Dendritic cell treated with granulocyte-macrophage colony-stimulating factor and Interleukin-4, amounts not matched to agents 40 ng/mL and 50 ng/mL, for 4 days (primary cell): ENCODE data around the gene SUCLG2.
"Not testable (repeated sequence)": the region's sequence is repeated elsewhere in the genome, so short reads cannot be mapped to it uniquely, and the experiment has no call there.

Experiments used
- H3K27ac Mint-ChIP-seq: one replicate; pipeline ENCODE4 v1.8.0; 2022; ENCODE audit warnings: mild to moderate bottlenecking, mixed read lengths
- H3K27me3 Mint-ChIP-seq: one replicate; pipeline ENCODE4 v1.8.0; 2022; ENCODE audit warnings: mild to moderate bottlenecking, mixed read lengths
- H3K36me3 Mint-ChIP-seq: one replicate; pipeline ENCODE4 v1.8.0; 2022; ENCODE audit warnings: low read depth, mixed read lengths
- H3K4me1 Mint-ChIP-seq: one replicate; pipeline ENCODE4 v1.8.0; 2022; ENCODE audit warnings: low read depth, mixed read lengths
- H3K4me3 Mint-ChIP-seq: one replicate; pipeline ENCODE4 v1.8.0; 2022; ENCODE audit warnings: mild to moderate bottlenecking, moderate library complexity, mixed read lengths
- H3K9me3 Mint-ChIP-seq: one replicate; pipeline ENCODE4 v1.8.0; 2022; ENCODE audit warnings: mixed read lengths
- intact Hi-C: fragments of 100-400 bp; cut with micrococcal nuclease; formaldehyde crosslinking; loops from one replicate; pipeline ENCODE4 v1.15.0; 2022

The SUCLG2 gene

GRCh38 chr3:67558426-67558825 is 96.0 kb downstream of the SUCLG2 start:
- Mint-ChIP-seq H3K27ac (no peak overlapping the region), H3K36me3 (peaks cover 26% of the 10 kb centered on the region), H3K4me1 (peaks cover 6% of the 10 kb centered on the region), H3K27me3 (no peaks in the 10 kb centered on the region), H3K4me3 (no peak overlapping the region), H3K9me3 (no peaks in the 10 kb centered on the region)
- intact Hi-C loops: no loop called here

- H3K27me3 Mint-ChIP-seq: no peaks in the 10 kb centered on the region
- peaks cover 26% of the 10 kb centered on the region for H3K36me3 Mint-ChIP-seq
- no peak overlapping the region for H3K4me3 Mint-ChIP-seq
- intact Hi-C loops: no loop called here
- peaks cover 6% of the 10 kb centered on the region for H3K4me1 Mint-ChIP-seq
- H3K9me3 Mint-ChIP-seq: no peaks in the 10 kb centered on the region
- H3K27ac Mint-ChIP-seq: no peak overlapping the region
These were observed 96.5 kb downstream of the SUCLG2 start for GRCh38 chr3:67557848-67558355.

GRCh38 chr3:67551361-67552016 is 102.9 kb downstream of the SUCLG2 start:
- intact Hi-C loops: no loop called here
- H3K36me3 Mint-ChIP-seq: peaks cover 24% of the 10 kb centered on the region
- no peak overlapping the region for H3K27ac Mint-ChIP-seq
- H3K27me3 Mint-ChIP-seq: no peaks in the 10 kb centered on the region
- H3K9me3 Mint-ChIP-seq: no peaks in the 10 kb centered on the region
- no peaks in the 10 kb centered on the region for H3K4me1 Mint-ChIP-seq
- H3K4me3 Mint-ChIP-seq: no peak overlapping the region

- intact Hi-C loops: no loop called here
- H3K27ac Mint-ChIP-seq: no peak overlapping the region
- no peaks in the 10 kb centered on the region for H3K27me3 Mint-ChIP-seq
- peaks cover 17% of the 10 kb centered on the region for H3K36me3 Mint-ChIP-seq
- no peaks in the 10 kb centered on the region for H3K9me3 Mint-ChIP-seq
- no peaks in the 10 kb centered on the region for H3K4me1 Mint-ChIP-seq
- H3K4me3 Mint-ChIP-seq: no peak overlapping the region
These were observed 103.9 kb downstream of the SUCLG2 start for GRCh38 chr3:67550541-67550940.

GRCh38 chr3:67542502-67543250 is 111.7 kb downstream of the SUCLG2 start:
- H3K27me3 Mint-ChIP-seq, intact Hi-C loops, H3K4me3 Mint-ChIP-seq, H3K36me3 Mint-ChIP-seq, H3K27ac Mint-ChIP-seq, H3K4me1 Mint-ChIP-seq: not testable (repeated sequence)
- peaks cover 48% of the 10 kb centered on the region for H3K9me3 Mint-ChIP-seq

- intact Hi-C loops: no loop called here
- no peak overlapping the region for H3K27ac Mint-ChIP-seq
- no peak overlapping the region for H3K4me3 Mint-ChIP-seq
- no peaks in the 10 kb centered on the region for H3K27me3 Mint-ChIP-seq
- H3K4me1 Mint-ChIP-seq: no peaks in the 10 kb centered on the region
- peaks cover 50% of the 10 kb centered on the region for H3K9me3 Mint-ChIP-seq
- H3K36me3 Mint-ChIP-seq: peaks cover 5% of the 10 kb centered on the region
These were observed 114.1 kb downstream of the SUCLG2 start for GRCh38 chr3:67540198-67540894.

- H3K4me3 Mint-ChIP-seq, H3K36me3 Mint-ChIP-seq, H3K27ac Mint-ChIP-seq, H3K4me1 Mint-ChIP-seq, H3K27me3 Mint-ChIP-seq, intact Hi-C loops: not testable (repeated sequence)
- peaks cover 39% of the 10 kb centered on the region for H3K9me3 Mint-ChIP-seq
These were observed 117.2 kb downstream of the SUCLG2 start for GRCh38 chr3:67537203-67537602.

- intact Hi-C loops: no loop called here
- Mint-ChIP-seq H3K27me3 (no peaks in the 10 kb centered on the region), H3K9me3 (peaks cover 21% of the 10 kb centered on the region), H3K4me1 (no peaks in the 10 kb centered on the region), H3K4me3 (no peak overlapping the region), H3K36me3 (no peaks in the 10 kb centered on the region), H3K27ac (no peak overlapping the region)
These were observed 119.4 kb downstream of the SUCLG2 start for GRCh38 chr3:67535006-67535405.

- no peak overlapping the region for H3K4me3 Mint-ChIP-seq
- H3K27ac Mint-ChIP-seq: no peak overlapping the region
- H3K27me3 Mint-ChIP-seq: no peaks in the 10 kb centered on the region
- H3K9me3 Mint-ChIP-seq: peaks cover 17% of the 10 kb centered on the region
- no peaks in the 10 kb centered on the region for H3K36me3 Mint-ChIP-seq
- intact Hi-C loops: no loop called here
- no peaks in the 10 kb centered on the region for H3K4me1 Mint-ChIP-seq
These were observed 119.8 kb downstream of the SUCLG2 start for GRCh38 chr3:67534594-67534993.

- no peak overlapping the region for H3K4me3 Mint-ChIP-seq
- H3K4me1 Mint-ChIP-seq: no peaks in the 10 kb centered on the region
- H3K27me3 Mint-ChIP-seq: no peaks in the 10 kb centered on the region
- no peaks in the 10 kb centered on the region for H3K9me3 Mint-ChIP-seq
- intact Hi-C loops: no loop called here
- no peak overlapping the region for H3K27ac Mint-ChIP-seq
- H3K36me3 Mint-ChIP-seq: peaks cover 27% of the 10 kb centered on the region
These were observed 123.0 kb downstream of the SUCLG2 start for GRCh38 chr3:67531181-67532101.

- Mint-ChIP-seq H3K9me3 (no peaks in the 10 kb centered on the region), H3K27me3 (no peaks in the 10 kb centered on the region), H3K27ac (no peak overlapping the region), H3K4me1 (no peaks in the 10 kb centered on the region), H3K4me3 (no peak overlapping the region), H3K36me3 (peaks cover 35% of the 10 kb centered on the region)
- intact Hi-C loops: no loop called here
These were observed 124.5 kb downstream of the SUCLG2 start for GRCh38 chr3:67529915-67530314.

GRCh38 chr3:67529337-67529736 is 125.1 kb downstream of the SUCLG2 start:
- H3K27me3 Mint-ChIP-seq: no peaks in the 10 kb centered on the region
- H3K4me3 Mint-ChIP-seq: no peak overlapping the region
- no peaks in the 10 kb centered on the region for H3K4me1 Mint-ChIP-seq
- no peaks in the 10 kb centered on the region for H3K9me3 Mint-ChIP-seq
- peaks cover 38% of the 10 kb centered on the region for H3K36me3 Mint-ChIP-seq
- intact Hi-C loops: no loop called here
- H3K27ac Mint-ChIP-seq: no peak overlapping the region

GRCh38 chr3:67526246-67526645 is 128.2 kb downstream of the SUCLG2 start:
- Mint-ChIP-seq H3K4me3 (no peak overlapping the region), H3K4me1 (no peaks in the 10 kb centered on the region), H3K27me3 (no peaks in the 10 kb centered on the region), H3K27ac (no peak overlapping the region), H3K36me3 (peaks cover 44% of the 10 kb centered on the region), H3K9me3 (no peaks in the 10 kb centered on the region)
- intact Hi-C loops: no loop called here
